DMS153 treated with DMSO at 0.1 percent for 48 hours (cell line): ENCODE results near the gene TMTC2.
"Not testable (repeated sequence)": the region's sequence is repeated elsewhere in the genome, so short reads cannot be mapped to it uniquely, and the experiment has no call there.

Experiments used
- DNase-seq: peaks from one replicate; lab custom pipeline; 2025; ENCODE audit not compliant: unreplicated experiment; lab: John Stamatoyannopoulos, UW

TMTC2 gene

GRCh38 chr12:82787016-82787415, 100.3 kb downstream of the TMTC2 start:
- DNase-seq = no peak

DNA sequence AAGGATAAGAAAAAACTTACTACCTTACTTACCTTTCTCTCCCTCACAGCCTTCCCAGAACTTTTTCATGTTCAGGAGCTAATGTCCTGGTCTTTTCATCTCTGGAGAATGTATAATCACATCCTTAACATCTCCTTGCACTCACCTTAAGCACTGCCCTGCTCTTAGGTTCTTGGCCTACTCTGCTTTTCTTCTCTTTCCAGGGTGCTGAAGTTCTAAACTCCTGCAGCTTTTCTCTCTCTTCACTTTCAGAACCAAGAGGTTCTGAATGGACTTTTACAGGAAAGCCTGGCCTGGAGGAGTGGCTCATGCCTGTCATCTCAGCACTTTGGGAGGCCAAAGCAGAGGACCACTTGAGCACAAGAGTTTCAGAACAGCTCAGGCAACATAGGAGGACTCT, 101.9 kb downstream of the TMTC2 start:
- DNase-seq = no peak

DNA sequence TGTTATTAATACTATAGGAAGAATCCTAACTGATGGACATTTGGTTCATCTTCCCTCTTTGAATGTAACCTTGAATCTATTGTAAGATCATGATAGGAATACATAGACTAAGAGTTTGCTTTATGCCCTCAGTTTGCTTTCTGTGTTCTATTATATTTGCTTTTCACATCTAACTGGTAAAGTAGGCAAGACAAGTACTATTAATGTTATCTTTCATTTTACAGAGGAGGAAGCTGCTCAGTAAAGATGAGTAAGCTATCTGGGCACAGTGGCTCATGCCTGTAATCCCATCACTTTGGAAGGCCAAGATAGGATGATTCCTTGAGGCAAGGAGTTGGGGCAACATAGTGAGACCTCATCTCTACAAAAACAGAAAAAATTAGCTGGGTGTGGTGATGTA, 103.0 kb downstream of the TMTC2 start:
- DNase-seq = no peak

- no peak for DNase-seq
Observed at GRCh38 chr12:82793751-82794281, 107.1 kb downstream of the TMTC2 start.

DNA sequence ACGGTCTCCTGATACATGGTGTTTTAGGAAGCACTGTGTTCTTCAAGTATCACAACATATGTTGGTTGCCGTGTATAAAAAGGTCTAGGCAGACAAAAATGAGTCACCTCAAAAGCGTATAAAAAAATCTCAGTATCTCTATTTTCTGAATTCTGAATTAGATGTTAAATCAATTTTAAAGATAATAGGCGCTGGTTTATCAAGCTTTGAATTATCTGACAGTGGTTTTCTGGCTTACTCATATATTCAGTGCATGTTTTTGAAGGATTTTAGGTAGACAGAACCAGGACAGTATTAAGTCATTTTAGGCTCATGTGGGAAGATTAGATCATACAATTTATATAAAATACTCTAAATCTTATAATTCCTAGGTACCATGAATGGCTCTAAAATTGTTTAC, 110.8 kb downstream of the TMTC2 start:
- no peak for DNase-seq

DNA sequence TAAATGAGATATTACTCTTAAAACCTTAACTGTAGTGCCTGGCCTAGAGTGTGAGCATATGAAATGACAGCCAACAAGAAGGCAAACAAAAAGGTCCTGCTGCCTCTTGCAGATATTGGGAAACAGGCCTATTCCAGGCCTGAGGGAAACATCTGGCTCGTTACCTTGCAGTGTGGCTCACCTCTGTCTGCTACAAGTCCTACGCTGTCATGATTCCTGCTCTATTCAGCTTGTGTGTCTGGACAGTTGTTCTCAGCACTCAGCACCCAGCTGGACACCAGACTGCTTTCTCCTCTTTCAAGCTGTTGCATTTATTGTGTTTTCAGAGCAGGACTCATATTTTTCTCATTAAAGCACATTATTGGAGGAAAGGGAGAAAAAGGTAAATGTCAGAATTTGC, 113.5 kb downstream of the TMTC2 start:
- DNase-seq = no peak

- no peak for DNase-seq
Observed at GRCh38 chr12:82801951-82802610, 115.4 kb downstream of the TMTC2 start.

DNA sequence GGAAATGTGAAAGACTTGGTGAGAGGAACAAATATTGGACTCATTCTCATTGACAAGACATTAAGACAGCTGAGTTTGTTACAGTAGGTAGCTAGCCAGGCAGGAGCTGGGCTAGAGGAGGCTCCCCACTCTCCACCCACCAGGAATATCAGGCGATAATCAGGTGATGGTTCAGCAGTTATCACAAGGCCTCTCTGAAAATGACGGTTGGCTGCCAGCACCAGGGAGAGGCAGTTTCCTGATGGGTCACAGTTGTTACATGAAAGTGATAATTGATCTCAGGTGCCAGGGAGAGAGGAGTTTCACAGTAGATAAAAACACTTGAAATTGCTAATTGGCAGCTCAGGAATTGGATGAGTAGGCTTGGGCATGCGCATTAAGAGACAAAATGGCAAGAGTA, 116.5 kb downstream of the TMTC2 start:
- no peak for DNase-seq

GRCh38 chr12:82804601-82805000, 117.9 kb downstream of the TMTC2 start:
- no peak for DNase-seq

GRCh38 chr12:82805004-82805403, 118.3 kb downstream of the TMTC2 start:
- not testable (repeated sequence) for DNase-seq

DNA sequence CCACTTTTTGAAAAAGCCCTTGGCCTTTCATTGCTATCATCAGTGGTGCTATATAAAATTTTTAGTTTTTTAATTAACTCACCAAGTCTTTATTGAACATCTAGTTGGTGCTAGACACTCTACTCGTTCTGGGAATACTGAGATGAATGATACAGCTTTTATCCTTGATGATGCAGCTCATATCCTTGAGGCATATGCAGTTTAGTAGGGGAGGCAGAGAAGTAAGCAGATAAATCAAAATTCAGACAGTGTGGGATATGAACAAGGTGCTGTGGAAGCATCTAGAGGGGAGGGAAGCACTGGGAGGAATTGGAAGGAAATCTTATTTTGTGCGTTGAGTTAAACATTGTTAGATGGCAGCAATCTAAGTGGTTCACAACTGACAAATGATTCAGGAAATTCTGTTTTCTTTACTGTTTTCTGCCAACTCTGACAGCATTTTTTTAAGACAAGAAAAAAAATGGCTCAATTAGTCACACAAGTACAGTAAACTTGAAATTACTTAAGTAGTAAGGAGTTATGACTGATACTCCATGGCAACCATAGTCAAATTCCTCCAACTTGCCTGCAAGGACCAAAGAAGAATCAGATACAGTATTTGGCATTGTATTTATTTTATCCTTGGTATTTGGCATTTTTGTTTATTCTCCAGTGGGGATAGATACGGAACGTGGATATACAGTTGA, 119.2 kb downstream of the TMTC2 start:
- DNase-seq = no peak

GRCh38 chr12:82807132-82807737, 120.5 kb downstream of the TMTC2 start:
- DNase-seq = no peak

GRCh38 chr12:82810568-82810967, 123.9 kb downstream of the TMTC2 start:
- DNase-seq = no peak

- no peak for DNase-seq
Observed at GRCh38 chr12:82817368-82817767, 130.7 kb downstream of the TMTC2 start.

DNA sequence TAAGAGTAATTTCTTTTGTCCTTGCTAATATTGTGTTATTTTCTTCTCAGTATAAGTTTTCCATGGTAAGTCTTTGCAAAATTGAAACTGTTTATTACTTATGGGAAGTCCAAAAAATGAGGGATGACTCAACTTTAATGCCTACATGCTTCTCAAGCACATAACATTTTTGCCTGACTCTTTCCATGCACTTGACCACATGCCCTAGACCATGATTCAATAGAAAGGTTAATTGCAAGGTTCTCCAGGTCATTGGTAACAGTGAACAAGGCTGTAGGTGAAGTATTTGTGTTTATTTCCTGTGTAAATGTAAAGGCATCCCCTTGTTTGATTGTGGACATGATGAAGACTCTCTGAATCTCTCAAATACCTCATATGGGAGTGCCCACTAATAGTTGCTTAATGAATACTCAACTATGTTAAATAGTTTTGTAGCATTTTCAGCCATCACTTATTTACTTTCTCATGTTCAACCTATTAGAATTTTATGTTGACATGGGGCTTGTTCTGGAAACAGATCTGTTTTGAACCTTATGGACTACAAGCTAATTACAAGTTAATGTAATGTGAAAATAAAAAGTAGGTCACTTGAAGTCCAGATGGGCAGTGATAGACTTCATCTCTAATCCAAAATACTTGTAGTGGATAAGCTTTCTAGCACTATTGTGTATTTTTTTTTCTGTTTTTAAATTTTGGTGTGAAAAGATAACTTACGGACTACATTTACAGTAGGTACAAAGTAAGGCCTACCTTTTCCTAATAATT, 131.7 kb downstream of the TMTC2 start:
- DNase-seq = no peak

DNA sequence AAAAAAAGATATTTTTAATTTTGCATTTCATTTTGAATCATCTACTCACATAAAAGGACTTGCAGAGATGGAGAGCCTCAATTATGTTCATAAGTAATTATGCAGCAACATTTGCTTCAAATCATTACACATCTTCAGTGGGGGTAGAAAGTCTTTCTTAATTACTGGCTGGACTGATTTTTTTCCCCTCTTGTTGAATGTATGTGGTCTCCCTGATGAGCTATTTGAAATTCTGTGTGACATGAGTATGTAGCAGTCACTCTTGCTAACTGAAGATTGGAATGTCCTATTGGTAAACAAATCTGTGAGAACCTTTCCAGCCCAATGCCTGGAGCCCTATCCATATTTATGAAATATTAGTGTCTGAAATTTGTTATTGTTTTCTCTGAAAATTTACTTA, 139.8 kb downstream of the TMTC2 start:
- no peak for DNase-seq

- DNase-seq = no peak
Observed at GRCh38 chr12:82832096-82832495, 145.4 kb downstream of the TMTC2 start.

DNA sequence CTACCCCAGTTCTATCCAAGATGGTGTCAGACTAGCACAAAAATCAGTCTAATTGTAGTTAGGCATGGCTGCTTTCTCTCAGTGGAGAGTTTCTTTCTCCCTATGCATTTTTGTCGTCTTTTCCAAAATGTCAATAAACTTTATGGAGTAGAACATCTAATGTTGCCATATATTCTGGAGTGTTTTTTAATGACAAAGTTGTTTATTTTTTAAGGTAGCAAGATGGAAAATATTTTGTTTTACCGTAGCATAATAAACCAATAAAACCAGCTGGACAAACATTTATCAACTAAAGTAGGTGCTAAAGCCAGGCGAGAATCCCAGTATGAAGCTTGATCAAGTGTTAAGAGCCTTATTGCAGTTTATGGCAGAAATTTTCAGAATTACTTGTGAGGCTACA, 146.3 kb downstream of the TMTC2 start:
- DNase-seq = no peak

GRCh38 chr12:82833481-82833880, 146.8 kb downstream of the TMTC2 start:
- no peak for DNase-seq

DNA sequence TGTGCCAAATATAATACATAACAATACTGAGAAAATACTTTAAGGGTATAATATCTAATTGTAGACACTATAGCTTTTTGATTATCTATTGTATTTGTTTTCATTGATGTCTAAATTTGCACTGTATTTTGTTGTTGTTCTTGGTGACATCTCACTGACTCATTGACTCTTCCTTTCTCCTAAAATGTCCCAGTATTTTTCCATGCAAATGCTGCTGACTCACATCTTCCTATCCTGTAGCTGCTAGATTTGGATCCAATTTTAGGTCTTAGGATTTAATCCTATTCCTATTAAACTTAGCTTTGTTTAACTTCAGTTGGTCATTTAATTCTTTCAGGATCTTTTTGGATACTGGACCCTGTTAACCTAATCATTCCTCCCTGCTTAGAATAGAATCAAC, 148.5 kb downstream of the TMTC2 start:
- no peak for DNase-seq

GRCh38 chr12:82838131-82838551, 151.4 kb downstream of the TMTC2 start:
- DNase-seq = no peak
